ENCODE results near the gene NWD2.

Gene NWD2

GRCh38 chr4:37324546-37324945 is 80.0 kb downstream of the NWD2 start:
- no peak for ATAC-seq
- TF ChIP-seq CSRNP3 (CRISPR knock-in tag; IDR thresholded peaks at IDR 0.05), result no peak
- TF ChIP-seq TOX (CRISPR knock-in tag; IDR thresholded peaks at IDR 0.05; ENCODE audit: borderline replicate concordance), result no peak

GRCh38 chr4:37326852-37327251 is 82.3 kb downstream of the NWD2 start:
- no peak for ATAC-seq
- no peak for TF ChIP-seq TSHZ2 (CRISPR knock-in tag; IDR thresholded peaks at IDR 0.05)
- TF ChIP-seq RARB (CRISPR knock-in tag; IDR thresholded peaks at IDR 0.05), result no peak
- TF ChIP-seq ZNF565 (CRISPR knock-in tag; conservative IDR thresholded peaks at IDR 0.05; ENCODE audit: low read depth), result no peak
- TF ChIP-seq ZNF70 (CRISPR knock-in tag; IDR thresholded peaks at IDR 0.05), result no peak
- no peak for TF ChIP-seq PATZ1 (CRISPR knock-in tag; IDR thresholded peaks at IDR 0.05; ENCODE audit: borderline replicate concordance)
- no peak for TF ChIP-seq ZNF8 (CRISPR knock-in tag; IDR thresholded peaks at IDR 0.05)

GRCh38 chr4:37338972-37339371 is 94.4 kb downstream of the NWD2 start:
- no peak for ATAC-seq
- TF ChIP-seq ZFP3 (CRISPR knock-in tag; IDR thresholded peaks at IDR 0.05) (no peak), CSRNP3 (CRISPR knock-in tag; IDR thresholded peaks at IDR 0.05) (no peak), ZNF565 (CRISPR knock-in tag; conservative IDR thresholded peaks at IDR 0.05; ENCODE audit: low read depth) (no peak), TCF4 (CRISPR knock-in tag; IDR thresholded peaks at IDR 0.05; ENCODE audit: borderline replicate concordance) (no peak), GLIS3 (CRISPR knock-in tag; IDR thresholded peaks at IDR 0.05) (no peak), ESRRG (CRISPR knock-in tag; IDR thresholded peaks at IDR 0.05) (no peak), CSDC2 (CRISPR knock-in tag; IDR thresholded peaks at IDR 0.05) (no peak)

- TF ChIP-seq PPARA (CRISPR knock-in tag; IDR thresholded peaks at IDR 0.05; ENCODE audit: borderline replicate concordance), result no peak
- no peak for TF ChIP-seq ZNF565 (CRISPR knock-in tag; conservative IDR thresholded peaks at IDR 0.05; ENCODE audit: low read depth)
- no peak for TF ChIP-seq ESRRG (CRISPR knock-in tag; IDR thresholded peaks at IDR 0.05)
- no peak for TF ChIP-seq TSHZ2 (CRISPR knock-in tag; IDR thresholded peaks at IDR 0.05)
- TF ChIP-seq TOX (CRISPR knock-in tag; IDR thresholded peaks at IDR 0.05; ENCODE audit: borderline replicate concordance), result no peak
- TF ChIP-seq ARNTL (CRISPR knock-in tag; IDR thresholded peaks at IDR 0.05; ENCODE audit: borderline replicate concordance, low read depth), result no peak
- no peak for TF ChIP-seq ZFP30 (CRISPR knock-in tag; IDR thresholded peaks at IDR 0.05)
- no peak for TF ChIP-seq RARB (CRISPR knock-in tag; IDR thresholded peaks at IDR 0.05)
- no peak for TF ChIP-seq POU6F1 (CRISPR knock-in tag; IDR thresholded peaks at IDR 0.05; ENCODE audit: borderline replicate concordance, low read depth)
- no peak for TF ChIP-seq OSR1 (CRISPR knock-in tag; IDR thresholded peaks at IDR 0.05)
- ATAC-seq, result no peak
Observed at GRCh38 chr4:37358748-37359147, 114.2 kb downstream of the NWD2 start.

All from SK-N-SH treated with all-trans-retinoic acid at 6 μM for 48 hours (cell line).